PFSK-1 (cell line): Measurements from ENCODE around the gene LRCH1.

Experiments used
- FOXP2 ChIP-seq: optimal IDR thresholded peaks from 2 replicates; pipeline ENCODE3; 2011; ENCODE audit warnings: borderline replicate concordance, control low read depth, inconsistent platforms; ENCODE audit not compliant: insufficient read depth; ENCODE audit errors: extremely low read length, extremely low read depth
- POLR2AphosphoS5 ChIP-seq: IDR thresholded peaks from 2 replicates; pipeline ENCODE4 v1.6.1; 2012; ENCODE audit warnings: low read depth, mild to moderate bottlenecking, control low read depth, low read length, moderate library complexity
- SIN3A ChIP-seq: IDR thresholded peaks from 2 replicates; pipeline ENCODE4 v1.6.1; 2012; ENCODE audit warnings: mild to moderate bottlenecking, low read length, moderate library complexity, borderline replicate concordance; ENCODE audit not compliant: insufficient read depth
- TAF1 ChIP-seq: IDR thresholded peaks from 2 replicates; pipeline ENCODE4 v1.6.1; 2012; ENCODE audit warnings: low read length, control low read depth, borderline replicate concordance; ENCODE audit not compliant: insufficient read depth
- TF ChIP-seq, protein P1 (sequence below), 2 experiments: IDR thresholded peaks; 2 replicates each; pipeline versions ENCODE4 v1.6.1 to v1.8.0; 2011 to 2012; ENCODE audit warnings: low read depth in 2 of 2, low read length in 2 of 2, control low read depth in 1 of 2, inconsistent platforms in 1 of 2, mild to moderate bottlenecking in 1 of 2, moderate library complexity in 1 of 2; ENCODE audit not compliant: insufficient read depth in 1 of 2

DNA sequence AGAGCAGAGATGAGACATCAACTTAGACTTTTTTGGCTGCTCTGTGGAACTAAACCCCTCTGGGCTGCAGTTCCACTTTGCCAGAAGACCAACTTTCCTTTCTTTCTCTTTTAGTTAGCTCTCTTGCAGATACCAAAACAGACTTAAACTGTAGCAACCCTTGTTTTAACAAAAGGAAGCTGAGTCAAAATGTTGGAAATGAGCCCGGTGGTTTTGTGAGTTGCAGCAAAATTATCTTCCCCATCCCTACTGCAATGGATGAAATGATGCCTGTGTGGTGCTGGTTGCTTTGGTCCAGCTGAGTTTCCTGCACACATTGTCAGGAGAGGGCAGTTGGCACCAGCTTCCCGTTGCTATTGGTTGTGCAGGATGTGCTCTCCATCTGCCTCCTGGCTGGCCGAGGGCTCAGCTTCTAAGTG, 115.3 kb downstream of the LRCH1 start:
- TF ChIP-seq POLR2AphosphoS5 (no peak), TAF1 (no peak), SIN3A (no peak), FOXP2 (no peak)
- TF ChIP-seq, protein P1, sequence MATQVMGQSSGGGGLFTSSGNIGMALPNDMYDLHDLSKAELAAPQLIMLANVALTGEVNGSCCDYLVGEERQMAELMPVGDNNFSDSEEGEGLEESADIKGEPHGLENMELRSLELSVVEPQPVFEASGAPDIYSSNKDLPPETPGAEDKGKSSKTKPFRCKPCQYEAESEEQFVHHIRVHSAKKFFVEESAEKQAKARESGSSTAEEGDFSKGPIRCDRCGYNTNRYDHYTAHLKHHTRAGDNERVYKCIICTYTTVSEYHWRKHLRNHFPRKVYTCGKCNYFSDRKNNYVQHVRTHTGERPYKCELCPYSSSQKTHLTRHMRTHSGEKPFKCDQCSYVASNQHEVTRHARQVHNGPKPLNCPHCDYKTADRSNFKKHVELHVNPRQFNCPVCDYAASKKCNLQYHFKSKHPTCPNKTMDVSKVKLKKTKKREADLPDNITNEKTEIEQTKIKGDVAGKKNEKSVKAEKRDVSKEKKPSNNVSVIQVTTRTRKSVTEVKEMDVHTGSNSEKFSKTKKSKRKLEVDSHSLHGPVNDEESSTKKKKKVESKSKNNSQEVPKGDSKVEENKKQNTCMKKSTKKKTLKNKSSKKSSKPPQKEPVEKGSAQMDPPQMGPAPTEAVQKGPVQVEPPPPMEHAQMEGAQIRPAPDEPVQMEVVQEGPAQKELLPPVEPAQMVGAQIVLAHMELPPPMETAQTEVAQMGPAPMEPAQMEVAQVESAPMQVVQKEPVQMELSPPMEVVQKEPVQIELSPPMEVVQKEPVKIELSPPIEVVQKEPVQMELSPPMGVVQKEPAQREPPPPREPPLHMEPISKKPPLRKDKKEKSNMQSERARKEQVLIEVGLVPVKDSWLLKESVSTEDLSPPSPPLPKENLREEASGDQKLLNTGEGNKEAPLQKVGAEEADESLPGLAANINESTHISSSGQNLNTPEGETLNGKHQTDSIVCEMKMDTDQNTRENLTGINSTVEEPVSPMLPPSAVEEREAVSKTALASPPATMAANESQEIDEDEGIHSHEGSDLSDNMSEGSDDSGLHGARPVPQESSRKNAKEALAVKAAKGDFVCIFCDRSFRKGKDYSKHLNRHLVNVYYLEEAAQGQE (IDR thresholded peaks at IDR 0.05; ENCODE audit: insufficient read depth in 1 of 2, low read depth in 2 of 2, low read length in 2 of 2), result no peak
